NCI-H526 (cell line): Measurements from ENCODE around the gene IQCK.
"Not testable (repeated sequence)": the region's sequence is repeated elsewhere in the genome, so short reads cannot be mapped to it uniquely, and the experiment has no call there.

Source experiments
- DNase-seq, 2 experiments: peaks; one replicate each; lab custom pipeline; 2025; lab: John Stamatoyannopoulos, UW

Gene IQCK

DNA sequence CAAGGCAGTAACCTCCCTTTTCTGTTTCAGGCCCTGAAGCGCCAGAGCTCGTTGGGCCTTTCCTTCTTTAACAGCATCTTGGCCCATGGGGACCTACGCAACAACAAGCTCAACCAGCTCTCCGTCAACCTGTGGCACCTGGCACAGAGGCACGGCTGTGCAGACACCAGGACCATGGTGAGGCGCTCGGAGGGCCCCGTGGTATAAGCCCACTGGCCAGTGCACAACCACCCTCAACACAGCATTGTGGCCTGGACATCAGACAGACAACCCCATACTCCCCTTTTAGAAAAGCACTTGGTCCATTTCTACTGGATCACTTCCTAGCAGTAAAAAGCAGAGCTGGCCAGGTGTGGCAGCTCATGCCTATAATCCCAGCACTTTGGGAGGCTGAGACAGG lies 18.6 kb upstream of the IQCK start:
- no peak for DNase-seq

DNA sequence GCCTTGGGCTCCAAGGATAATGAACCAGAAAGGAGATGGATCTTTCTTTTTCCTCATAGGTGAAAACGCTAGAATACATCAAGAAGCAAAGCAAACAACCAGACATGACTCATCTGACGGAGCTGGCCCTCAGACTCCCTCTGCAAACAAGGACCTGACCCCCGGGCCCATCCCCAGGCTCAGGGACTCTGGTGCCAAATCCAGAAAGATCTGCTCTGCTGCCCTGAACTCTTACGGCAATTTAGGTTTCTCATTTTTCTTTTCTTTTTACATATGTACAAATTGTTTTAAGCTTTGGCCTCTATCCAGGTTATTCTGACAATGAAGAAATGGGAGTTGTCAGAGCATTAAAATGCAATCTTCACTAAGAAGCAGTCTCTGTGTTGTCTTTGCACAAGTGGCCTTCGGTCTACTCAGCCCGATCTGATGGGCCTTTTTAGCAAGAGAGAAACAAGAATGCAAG lies 17.7 kb upstream of the IQCK start:
- DNase-seq, result no peak

GRCh38 chr16:19701091-19701490 lies 17.0 kb upstream of the IQCK start:
- DNase-seq, result no peak

GRCh38 chr16:19703172-19703889 lies 14.7 kb upstream of the IQCK start:
- DNase-seq, result no peak

- DNase-seq, result no peak
Observed at GRCh38 chr16:19704321-19705145, 13.5 kb upstream of the IQCK start.

GRCh38 chr16:19705146-19705501 lies 12.9 kb upstream of the IQCK start:
- DNase-seq, result no peak

GRCh38 chr16:19705843-19706242 lies 12.2 kb upstream of the IQCK start:
- no peak for DNase-seq

DNA sequence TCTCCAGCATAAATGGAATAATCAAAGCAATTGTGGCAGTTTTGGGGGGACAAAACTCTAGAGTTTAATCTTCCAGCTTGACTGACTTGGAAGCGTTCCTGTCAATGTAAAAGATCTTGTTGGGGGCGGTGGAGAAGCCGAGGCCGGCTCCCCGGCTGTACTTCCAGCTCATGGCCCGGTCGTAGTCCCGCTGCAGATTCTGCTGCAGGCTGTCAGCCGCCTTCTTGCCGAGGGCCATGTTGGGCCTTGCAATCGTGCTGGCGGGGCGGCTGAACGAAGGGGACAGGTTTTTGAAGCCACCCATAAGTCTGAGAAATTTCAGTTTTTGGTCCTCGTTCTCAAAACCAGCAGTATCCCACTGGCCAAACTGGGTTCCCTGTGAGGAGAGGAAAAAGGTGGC lies 11.2 kb upstream of the IQCK start:
- no peak for DNase-seq

DNA sequence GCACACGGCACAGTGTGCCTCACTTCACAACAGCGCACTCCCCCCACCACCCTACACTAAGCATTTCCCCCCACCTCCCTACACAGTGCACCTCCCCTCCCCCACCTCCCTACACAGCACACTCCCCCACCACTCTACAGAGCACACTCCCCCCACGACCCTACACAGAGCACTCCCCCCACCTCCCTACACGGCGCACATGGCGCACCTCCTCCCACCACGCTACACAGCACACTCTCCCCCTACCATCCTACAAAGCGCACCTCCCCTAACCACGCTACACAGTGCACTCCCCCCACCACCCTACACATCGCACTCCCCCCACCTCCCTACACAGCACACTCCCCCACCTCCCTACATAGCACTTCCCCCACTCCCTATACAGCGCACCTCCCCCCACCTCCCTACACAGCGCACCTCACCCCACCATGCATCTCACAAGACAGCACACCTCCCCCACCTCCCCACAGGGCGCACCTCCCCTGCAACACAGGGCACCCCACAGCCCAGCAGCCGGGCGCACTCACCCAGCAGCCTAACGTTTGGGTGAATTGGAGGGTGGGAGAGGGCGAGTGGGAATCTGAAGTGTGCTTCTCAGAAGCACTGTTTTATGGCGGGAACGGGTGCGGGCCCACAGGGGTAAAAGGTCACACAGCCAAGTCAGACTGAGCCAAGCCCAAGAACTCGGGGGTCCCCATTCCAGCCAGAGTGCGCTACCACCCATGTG lies 10.3 kb upstream of the IQCK start:
- DNase-seq, result no peak

DNA sequence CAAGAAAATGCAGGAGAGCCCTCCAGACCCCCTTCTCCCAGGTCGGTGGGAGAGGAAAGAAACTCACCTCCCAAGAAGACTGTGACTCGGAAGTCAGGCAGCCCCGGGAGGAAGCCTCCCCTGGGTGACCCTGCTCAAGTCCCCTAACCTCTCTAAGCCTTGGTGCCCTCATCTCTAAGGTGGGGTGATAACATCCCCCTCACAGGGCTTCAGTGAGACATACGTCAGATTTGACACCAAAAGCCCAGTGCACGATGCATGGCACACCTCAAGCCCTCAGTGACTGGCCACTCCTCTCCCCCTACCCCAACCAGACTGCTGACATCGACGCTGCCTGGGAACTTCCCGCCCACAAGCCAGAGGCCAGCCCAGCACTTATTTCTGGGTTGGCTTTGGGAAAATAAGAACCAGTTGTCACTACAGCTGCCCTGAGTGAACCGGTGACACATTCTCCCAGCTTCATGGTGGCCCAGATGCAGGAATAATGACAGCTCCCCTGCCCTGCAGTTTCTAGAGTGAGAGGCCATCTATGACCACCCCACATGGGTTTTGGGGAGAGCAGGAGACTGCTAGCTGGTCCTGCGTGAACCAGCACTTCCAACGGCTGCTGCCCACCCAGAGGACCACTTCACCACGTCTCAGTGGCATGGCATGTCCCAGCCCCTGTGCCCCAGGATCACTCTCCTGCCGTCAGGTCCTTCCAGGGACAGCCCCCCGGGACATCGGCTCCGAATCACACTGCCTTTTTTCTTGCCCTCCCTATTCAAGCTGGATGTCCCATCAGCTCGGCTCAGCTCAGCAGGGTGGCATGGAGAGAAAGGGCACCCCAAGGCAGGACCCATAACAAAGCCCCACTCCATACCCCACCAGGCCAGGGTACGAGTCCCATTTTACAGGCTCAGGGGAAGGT lies 9.5 kb upstream of the IQCK start:
- no peak for DNase-seq

DNA sequence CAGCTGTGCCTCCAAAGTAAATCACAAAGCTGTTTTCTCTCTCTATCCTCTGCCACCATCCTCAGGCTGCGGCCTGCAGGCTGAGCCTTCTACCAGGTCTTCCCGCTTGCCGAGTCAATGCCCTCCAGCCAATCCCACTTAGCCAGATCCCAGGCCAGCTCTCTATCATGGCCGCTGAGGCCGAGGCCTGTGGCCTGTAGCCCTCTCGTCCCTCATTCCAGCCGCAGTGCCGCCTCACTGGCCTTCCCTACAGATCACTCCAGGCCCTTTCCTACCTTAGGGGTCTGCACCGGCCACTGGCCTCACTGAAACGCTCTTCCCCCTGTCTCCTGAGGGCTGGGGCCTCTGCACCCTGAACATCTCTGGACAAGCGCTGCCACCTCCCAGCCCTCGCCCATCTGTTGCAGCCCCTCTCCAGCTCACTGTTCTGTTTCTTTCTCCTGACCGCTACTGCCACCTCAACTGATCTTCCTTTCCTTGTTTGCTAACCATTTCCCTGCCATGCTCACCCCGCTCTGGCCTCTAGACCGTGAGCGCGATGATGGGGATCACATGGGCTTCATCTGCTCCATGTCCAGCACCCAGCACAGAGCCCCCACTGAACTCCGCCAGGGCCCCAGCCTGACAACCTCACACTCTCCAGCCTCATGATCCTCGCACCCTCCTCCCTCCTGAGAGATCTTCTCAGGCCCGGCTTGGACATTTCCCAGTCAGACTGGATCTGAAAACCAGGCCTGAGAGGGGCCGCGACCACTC lies 8.5 kb upstream of the IQCK start:
- DNase-seq, result no peak

- no peak for DNase-seq
Observed at GRCh38 chr16:19710191-19710908, 7.7 kb upstream of the IQCK start.

GRCh38 chr16:19710991-19711545 lies 7.0 kb upstream of the IQCK start:
- DNase-seq, result no peak

DNA sequence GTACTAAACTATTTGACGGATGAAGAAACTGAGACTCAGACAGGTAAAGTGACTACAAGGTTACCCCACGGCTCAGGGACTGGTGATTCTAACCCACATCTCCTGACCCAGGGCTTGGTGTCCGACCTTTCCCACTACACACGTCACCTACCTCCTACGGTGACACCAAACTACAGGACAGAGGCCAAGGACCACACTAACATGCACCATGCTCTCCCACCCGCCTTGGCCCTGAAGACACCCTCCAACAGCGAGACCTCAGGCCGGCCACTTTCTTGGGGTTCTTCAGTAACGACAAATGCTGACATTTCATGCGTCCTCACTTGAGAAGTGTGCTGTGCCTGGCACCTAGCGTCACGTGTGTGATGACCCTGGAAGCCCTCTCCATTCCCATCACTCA lies 6.4 kb upstream of the IQCK start:
- no peak for DNase-seq

DNA sequence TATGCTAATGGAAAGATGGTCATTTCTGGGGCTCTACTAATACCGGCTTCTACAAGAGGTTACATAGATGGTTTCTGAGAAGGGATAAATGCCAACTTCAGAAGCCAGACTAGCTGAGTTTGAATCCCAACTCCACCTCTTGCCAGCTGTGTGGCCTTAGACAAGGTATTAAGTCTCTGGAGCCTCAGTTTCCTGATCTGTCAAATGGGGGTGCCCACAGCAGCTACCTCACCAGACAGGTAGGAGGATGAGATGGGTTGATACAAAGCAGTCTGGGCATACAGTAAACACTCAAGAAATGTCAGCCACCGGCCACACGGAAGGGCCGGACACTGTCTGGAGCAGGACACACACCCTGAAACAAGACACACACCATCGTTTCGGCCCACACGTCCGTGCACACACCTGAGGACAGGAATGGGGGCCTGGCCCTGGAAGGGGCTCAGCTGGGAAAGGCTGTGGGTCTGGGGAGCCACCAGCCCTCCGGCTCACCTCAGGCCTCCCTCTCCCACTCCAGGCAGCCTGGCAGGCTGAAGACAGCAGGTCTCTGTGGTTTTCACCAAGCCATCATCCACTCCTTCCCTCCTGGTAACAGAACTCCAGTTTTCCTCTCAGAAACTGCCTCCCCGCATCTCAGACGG lies 5.5 kb upstream of the IQCK start:
- no peak for DNase-seq

- DNase-seq, result no peak
Observed at GRCh38 chr16:19713697-19714096, 4.4 kb upstream of the IQCK start.

- no peak for DNase-seq
Observed at GRCh38 chr16:19715566-19715965, 2.5 kb upstream of the IQCK start.

DNA sequence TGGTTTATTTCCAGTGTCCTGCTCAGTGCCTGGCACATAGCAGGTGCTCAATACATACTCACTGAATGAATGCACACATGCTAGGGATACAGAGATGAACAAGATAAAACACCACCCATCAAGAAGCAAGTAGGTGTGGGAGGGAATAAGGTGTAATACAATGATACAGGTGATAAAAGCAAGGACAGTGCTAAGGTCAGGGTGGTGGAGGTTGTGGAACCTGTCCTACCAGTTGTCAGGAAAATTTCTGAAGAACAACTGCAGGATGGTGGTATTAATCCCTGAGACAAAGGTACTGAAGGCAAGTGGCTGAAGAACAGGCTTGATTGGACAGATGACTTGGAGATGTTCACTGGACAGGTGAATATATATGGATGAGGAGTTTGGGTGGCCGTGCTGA lies 1.9 kb upstream of the IQCK start:
- DNase-seq, result peak in 1 of 2 experiments; percentile 43

GRCh38 chr16:19716728-19717127 lies 1.3 kb upstream of the IQCK start:
- not testable (repeated sequence) for DNase-seq

DNA sequence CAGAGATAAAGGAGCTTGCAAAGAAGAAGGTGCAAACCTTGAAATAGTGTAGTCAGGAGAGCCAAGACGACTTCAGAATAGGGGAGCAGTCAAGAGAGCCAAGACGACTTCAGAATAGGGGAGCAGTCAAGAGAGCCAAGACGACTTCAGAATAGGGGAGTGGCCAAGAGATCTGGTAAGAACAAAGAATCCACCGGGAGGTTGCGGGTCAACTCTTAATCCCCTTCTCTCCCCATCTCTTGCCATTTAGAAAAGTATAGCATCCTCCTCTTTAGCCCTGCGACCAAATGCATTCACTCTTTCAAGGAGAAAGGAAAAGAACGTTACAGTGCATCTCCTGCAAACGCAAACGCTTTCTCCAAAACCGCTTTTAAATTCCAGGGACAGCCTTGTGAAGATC lies 757 bp upstream of the IQCK start:
- DNase-seq, result no peak
